GM18505 (cell line): ENCODE data around the gene SH3RF3.

Experiments
- ATAC-seq: cut with Tn5 transposase; IDR thresholded peaks from one replicate; pipeline ENCODE4 v1.9.1; 2021; ENCODE audit not compliant: unreplicated experiment
- POLR2A ChIP-seq: IDR thresholded peaks from 4 replicates; pipeline ENCODE4 v1.6.1; 2011; ENCODE audit warnings: borderline replicate concordance; ENCODE audit not compliant: insufficient read depth, insufficient read length; ENCODE audit errors: extremely low read depth

The SH3RF3 gene

DNA sequence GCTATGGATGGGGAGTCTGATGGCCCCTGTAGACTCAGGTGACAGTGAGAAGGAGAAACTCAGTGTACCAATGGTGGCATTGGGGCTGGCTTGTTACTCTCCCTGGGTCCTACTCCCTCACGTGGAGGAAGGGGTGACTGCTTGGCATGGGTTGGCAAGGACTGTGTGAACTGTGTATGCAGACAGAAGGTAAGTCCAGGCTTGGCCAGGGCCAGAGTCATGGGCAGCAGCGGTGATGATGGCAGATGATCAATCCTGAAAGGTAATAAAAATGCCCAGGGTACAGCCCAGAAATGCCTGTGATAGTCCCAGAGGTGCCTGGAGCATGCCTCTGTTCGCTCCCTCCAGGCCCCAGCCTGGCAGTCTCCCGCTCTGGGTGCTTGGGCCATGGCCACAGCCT, 153.9 kb downstream of the SH3RF3 start:
- ATAC-seq, result no peak
- no peak for TF ChIP-seq POLR2A

DNA sequence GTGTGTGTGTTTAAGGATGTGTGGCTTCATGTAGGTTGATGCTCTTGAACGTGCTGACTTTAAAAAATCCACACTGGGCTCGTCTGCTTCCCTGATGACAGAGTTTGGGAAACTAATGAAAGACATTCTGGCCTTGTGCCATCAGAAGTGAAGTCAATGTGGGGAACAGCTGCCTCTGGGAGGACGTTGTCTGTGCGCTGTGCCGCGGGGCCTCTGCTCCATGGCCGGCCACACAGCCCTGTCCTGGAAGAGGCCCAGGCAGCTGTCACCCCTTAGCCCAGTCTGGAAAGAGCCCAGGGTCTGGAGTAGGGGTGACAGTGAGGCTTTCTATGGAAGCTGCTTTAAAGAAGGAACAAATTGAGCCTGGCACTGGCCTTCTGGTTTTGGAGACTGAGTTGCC, 155.8 kb downstream of the SH3RF3 start:
- ATAC-seq, result no peak
- TF ChIP-seq POLR2A, result no peak

DNA sequence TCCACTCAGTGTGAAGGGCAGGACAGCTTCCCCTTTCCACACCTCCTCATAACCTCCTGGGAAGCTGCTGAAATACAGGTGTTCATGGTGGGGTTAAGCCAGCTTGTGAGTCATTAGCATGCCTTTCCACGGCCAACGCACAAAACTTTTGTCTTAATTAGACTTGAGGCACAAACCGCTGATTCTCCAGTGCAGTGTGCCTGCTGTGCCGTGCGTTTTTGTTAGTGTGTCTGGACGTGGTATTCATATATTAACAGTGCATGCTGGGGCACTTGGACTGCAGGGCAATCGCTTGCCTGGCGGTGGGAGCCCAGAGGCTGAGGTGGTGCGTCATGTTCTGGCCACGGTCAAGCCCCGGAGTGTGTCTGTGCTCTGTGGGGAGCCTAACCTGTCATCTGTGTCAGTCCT, 156.2 kb downstream of the SH3RF3 start:
- no peak for TF ChIP-seq POLR2A

DNA sequence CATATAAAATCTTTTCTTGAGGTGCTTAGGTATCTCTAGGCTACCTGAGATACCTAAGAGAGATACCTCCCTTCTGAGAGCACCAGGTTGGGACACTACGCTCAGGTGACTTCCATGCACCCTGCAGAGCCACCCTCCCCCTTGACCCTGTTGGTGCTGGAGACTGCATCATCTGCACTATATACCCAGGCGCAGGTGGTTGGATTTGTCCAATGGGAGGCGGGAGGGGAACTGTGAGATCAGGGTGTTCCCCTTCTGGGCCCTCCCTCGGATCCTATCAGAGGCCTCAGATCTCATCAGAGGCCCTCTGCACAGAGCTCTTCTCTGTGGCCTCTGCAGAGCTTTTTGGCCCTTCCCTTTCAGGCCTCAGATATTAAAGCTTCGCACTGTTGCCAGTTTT, 158.4 kb downstream of the SH3RF3 start:
- TF ChIP-seq POLR2A, result no peak
- ATAC-seq, result no peak

More for the DNA sequence above, 156.2 kb downstream of the SH3RF3 start:
- ATAC-seq, result no peak

DNA sequence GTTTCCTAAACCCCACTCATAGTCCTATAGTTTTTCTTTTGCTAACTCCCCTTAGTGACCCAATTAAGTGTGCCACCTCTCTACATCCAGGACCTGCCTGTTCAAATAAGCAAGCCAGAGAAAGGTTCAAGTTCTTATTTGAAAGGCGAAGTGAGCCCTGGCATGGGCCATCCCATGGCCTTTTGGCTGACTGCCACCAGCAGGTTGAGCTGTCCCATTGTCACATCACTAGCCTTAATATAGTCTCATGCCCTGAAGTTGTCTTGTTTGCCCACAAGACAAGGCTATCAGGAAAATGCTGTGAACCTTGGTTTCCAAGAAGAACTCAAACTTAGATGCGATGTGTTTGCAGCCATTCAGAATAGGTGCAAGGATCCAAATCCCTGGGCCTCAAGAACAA, 158.8 kb downstream of the SH3RF3 start:
- TF ChIP-seq POLR2A, result no peak
- no peak for ATAC-seq

DNA sequence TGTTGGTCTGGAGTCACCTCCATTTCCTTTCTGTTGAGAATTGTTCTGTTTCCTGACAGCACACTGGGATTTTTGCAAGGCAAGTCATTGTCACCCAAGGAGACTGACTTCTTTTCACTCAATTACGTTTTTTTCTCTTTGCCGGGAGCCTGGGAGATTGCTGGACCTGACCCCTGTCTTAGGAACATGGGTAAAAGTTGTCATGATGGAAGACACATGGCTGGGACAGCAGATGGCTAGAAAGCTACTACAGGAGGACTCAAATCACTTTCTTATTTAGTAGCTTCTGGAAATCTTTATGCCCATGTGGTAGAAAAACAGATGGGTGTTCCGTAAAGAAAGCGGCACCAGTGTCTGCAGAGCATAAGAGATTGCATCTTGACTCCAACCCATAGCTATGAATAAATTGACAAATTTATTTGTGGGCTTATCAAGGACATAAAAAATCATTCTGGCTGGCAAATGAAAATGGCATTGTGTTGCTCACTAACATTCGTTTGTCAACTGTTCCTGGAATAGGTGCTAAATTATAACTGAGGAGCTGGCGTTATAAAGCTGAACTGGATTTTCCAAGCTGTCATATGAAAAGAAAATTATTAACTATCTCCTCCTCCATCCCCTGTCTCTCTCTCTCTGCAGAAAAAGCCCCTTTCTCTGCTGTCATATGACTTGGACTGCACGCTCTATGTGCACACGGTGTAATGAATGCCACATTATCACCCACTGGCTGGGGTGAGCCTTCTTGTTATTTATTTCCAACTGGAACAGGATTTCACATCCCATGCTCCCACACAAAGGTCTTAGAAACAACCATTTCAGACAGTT, 159.8 kb downstream of the SH3RF3 start:
- ATAC-seq, result no peak
- no peak for TF ChIP-seq POLR2A

DNA sequence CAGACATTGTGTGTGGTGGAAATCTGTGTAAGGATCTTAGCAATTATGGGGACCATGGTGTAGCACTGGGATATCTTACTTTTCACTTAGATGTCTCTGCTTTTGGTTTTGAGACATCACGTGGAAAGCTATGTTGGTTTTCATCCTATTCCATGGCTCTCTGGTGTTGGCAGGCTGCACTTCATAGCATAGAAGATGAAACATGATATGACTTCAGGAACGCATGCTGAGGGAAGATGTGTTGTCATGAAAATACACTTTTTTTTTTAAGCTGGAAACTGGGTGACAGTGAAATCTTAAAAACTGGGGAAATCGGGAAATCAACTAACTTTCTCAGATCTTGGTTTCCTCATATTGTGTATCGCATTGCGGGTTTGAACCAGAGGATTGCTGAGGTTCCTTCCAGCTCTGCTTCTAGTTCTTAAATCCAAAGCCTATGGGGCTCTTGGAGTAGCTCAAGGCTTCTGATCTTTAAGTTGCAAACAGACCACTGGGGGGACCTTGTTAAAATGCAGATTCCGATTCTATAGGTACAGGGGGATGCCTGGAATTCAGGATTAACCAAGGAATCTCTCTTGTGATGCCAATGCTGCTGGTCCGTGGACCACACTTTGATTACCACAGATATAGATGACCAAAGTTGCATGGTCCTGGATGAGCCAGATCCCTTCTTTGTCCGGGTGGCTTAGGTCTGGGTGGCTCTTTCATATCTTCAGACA, 160.7 kb downstream of the SH3RF3 start:
- no peak for TF ChIP-seq POLR2A
- ATAC-seq, result no peak

DNA sequence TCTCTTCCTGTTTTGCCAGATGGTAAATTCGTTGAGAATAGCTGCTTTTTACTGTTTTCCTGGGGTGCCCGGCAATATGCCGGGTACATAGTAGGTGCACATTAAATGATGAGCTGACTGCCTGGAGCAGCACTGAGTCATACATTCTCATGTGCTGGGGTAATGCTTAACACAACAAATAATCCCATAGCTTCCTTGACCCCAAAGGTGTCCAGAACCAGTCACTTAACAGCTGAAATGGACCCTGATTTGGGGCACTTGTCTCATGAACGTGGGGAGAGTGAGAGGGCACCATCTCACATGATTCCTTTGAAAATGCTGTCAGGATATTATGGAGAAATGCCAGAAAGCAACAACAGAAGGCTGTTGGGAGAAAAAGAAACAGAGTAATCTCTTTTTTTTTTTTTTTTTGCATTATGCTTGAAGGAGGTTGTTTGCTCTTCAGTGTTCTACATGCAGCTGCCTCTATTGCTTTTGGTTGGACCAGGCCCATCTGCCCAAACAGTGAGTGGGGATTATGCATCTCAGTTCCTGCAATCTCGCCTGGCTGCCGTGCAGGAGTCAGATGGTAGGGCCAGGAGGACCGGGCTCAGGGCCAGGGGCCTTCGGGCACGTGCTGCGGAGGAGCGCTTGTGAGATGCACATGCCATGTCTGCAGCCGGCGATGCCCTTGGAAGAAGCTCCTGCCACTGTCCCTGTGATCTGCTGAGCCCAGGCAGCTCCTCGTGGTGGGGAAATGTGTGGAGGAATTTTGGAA, 162.1 kb downstream of the SH3RF3 start:
- no peak for ATAC-seq
- TF ChIP-seq POLR2A, result no peak

DNA sequence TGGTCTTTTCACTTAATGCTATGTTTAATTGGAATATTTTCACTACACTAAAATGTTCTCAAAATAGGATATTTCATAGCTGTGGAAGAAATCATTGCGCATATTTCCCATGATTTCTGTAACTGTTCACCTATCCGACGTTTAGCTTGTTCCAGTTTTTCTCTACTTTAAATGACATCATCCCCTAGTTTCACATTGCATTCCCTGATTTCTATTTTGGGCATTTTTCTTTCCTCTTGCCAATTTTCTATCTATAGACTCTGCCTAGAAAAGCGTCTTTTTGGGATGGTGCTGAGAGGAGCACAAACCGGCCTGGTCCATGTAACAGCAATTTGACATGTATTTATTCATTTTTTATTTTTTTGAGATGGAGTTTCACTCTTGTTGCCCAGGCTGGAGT, 163.4 kb downstream of the SH3RF3 start:
- TF ChIP-seq POLR2A, result no peak
- no peak for ATAC-seq

DNA sequence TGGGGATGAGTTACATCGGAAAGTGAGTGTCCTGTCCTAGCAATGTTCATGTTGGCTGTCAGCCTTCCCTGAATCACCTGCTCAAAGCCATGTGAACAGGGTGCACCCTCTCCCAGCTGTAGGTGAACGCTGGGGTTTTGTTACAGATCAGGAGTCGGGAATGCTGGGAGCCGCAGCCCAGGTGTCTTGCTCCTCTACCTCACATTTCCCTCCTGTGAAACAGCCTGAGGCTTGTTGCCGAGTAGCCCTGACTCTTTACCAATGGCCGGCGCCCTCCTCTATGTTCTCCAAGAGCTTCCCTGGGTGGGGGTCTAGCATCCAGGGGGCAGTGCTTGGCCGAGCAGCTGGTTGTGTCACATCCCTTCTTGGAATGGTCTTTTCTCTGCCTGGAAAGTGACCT, 164.7 kb downstream of the SH3RF3 start:
- no peak for TF ChIP-seq POLR2A
- no peak for ATAC-seq

DNA sequence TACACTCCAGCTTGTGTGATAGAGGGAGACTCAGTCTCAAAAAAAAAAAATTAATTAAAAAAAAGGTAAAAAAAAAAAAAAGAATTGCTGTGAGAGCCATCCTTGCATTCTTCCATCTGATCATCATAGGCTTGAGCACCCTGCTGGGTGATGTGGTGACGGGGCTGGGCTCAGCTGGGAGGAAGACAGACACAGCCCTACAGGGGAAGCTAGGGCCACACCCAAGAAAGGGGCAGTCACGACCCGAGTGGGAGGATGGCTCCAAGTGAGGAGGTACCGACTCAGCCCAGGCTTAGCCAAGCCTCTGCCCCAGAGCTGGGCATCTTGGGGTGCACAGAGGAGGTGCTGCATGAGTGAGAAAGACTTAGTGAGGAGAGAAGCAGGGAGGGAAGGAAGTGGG, 165.5 kb downstream of the SH3RF3 start:
- no peak for TF ChIP-seq POLR2A
- ATAC-seq, result no peak

DNA sequence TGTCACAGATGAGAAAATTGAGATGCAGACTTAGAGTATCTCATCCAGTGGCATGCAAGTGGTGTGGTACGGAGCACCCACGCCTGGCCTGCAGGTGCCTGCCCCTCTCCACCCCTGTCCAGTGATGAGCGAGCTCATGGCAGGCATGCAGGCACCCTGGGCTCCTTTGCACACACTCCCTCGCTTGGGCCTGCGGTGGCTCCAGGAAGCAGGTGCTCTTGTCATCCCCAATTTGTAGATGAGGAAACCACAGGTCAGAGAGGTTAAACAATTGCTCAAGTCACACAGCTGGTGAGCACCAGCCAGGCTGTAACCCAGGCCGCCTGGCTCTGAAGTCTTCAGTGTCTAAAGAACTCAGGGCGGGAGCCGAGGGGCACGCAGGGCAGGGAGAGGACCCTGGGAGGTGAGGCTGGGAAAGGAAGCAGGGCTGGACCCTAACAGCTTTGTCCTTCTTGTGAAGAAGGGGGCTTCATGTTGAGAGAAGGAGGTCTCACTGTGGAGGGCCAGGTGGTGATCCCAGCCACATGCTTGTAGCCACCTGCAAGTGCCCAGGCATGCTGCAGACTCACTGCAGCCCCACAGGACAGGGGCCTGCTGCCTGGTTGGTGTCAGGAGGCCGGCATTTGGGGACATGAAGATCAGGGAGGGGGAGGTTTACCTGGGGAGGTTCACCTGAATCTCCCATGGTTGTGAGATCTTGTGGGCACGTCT, 166.2 kb downstream of the SH3RF3 start:
- ATAC-seq, result no peak
- no peak for TF ChIP-seq POLR2A

DNA sequence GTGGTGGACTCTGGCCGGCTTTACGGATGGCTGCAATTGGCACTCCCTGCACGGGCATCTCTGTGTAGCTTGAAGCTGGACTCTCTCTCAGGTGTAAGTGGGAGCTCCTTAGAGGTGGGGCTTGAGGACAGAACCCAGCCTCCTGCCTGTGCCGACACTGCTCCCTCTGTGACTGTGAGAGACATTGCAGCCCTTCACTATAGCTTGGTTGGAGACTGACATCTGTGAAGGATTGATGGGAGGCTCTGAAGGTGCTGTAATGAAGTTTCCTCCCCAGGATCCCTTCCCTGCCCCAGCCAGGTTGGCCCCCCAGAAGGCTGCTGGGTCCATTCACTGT, 166.7 kb downstream of the SH3RF3 start:
- no peak for TF ChIP-seq POLR2A
- ATAC-seq, result no peak
